Astrocyte (in vitro differentiated cells and primary cell): ENCODE results near the gene FAM228A.

Source experiments
- EZH2 ChIP-seq: IDR thresholded peaks from 2 replicates; pipeline ENCODE4 v1.6.1; 2012; ENCODE audit warnings: mild to moderate bottlenecking, low read length, inconsistent platforms; ENCODE audit not compliant: insufficient read depth
- TF ChIP-seq, protein P1 (sequence below): IDR thresholded peaks from 2 replicates; pipeline ENCODE4 v1.5.1; 2011; ENCODE audit warnings: low read depth, mild to moderate bottlenecking, inconsistent platforms, low read length, moderate library complexity; ENCODE audit not compliant: insufficient read depth

DNA sequence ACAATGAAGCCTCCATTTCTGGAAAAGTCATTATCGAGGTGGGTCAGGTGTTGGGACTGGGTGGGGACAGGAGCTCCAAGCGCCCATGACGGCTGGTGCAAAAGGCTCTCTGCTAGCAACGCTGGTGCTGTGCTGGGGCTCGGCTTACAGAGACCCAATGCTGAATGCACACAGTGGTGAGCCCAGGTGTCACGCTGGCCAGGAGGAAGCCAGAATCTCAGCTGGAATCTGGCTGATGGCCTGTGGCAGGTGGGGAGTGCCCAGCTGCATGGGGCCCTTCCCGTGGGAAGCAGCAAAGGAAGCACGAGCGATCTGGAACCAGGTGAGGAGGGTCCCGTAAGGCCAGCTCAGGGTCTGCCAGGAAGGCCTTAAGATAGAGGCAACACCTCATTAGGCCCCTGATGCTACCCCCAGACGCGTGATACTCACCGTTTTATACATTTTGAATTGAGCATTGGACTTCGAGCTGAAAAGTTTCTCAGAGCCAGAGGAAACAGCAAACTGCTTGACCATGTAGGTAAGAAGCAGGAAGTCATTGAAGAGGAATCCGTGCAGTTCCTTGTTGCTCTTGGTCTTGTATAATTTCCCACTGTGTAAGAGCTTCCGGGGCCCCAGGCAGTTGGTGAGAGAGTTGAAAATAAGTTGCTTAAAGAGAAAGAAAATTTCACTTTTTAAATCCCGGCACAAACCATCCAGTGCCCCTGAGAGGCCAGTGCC is 34.7 kb downstream of the FAM228A start:
- TF ChIP-seq, protein P1, sequence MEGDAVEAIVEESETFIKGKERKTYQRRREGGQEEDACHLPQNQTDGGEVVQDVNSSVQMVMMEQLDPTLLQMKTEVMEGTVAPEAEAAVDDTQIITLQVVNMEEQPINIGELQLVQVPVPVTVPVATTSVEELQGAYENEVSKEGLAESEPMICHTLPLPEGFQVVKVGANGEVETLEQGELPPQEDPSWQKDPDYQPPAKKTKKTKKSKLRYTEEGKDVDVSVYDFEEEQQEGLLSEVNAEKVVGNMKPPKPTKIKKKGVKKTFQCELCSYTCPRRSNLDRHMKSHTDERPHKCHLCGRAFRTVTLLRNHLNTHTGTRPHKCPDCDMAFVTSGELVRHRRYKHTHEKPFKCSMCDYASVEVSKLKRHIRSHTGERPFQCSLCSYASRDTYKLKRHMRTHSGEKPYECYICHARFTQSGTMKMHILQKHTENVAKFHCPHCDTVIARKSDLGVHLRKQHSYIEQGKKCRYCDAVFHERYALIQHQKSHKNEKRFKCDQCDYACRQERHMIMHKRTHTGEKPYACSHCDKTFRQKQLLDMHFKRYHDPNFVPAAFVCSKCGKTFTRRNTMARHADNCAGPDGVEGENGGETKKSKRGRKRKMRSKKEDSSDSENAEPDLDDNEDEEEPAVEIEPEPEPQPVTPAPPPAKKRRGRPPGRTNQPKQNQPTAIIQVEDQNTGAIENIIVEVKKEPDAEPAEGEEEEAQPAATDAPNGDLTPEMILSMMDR: no peak
- TF ChIP-seq EZH2: no peak
